PC-3 (cell line): Measurements from ENCODE around the gene PIM3. TPM values are rescaled to one million over a fixed set of nuclear protein-coding genes. Genes with fewer than 3 reads are reported as not detected.

Experiments used
- ATAC-seq: fragments of 200-7000 bp; cut with Tn5 transposase; 2 replicates; pipeline ENCODE4 v1.9.1; 2020; ENCODE audit warnings: mild to moderate bottlenecking, moderate library complexity
- BruUV-seq: library from RNA; stranded (reverse); fragments of 400-500 nt; replicated peaks from 2 replicates; lab custom pipeline; 2021; lab: Mats Ljungman, UMichigan
- CTCF ChIA-PET: fragments of 300-600 bp; sonication (Branson Sonifier 250); formaldehyde crosslinking; loops from one replicate; lab custom pipeline; 2022; ENCODE audit warnings: antibody characterized with exemption; lab: Charles Lee
- POLR2A ChIA-PET: fragments of 300-600 bp; sonication (Branson Sonifier 250); formaldehyde crosslinking; loops from one replicate; lab custom pipeline; 2022; ENCODE audit warnings: antibody characterized with exemption; ENCODE audit not compliant: unreplicated experiment; lab: Charles Lee
- DNase-seq: peaks from one replicate; pipeline ENCODE4 v3.0.0-alpha.2; 2015
- H2AFZ ChIP-seq: fragments of 300-600 bp; sonication (generic); 2 replicates; pipeline ENCODE4 v1.6.0; 2016; ENCODE audit warnings: antibody characterized with exemption, low read length
- H3F3A ChIP-seq: fragments of 300-600 bp; sonication (generic); one replicate; pipeline ENCODE4 v1.6.0; 2017; ENCODE audit warnings: antibody characterized with exemption, low read length, control low read depth, mild to moderate bottlenecking; ENCODE audit not compliant: unreplicated experiment
- H3K27ac ChIP-seq: fragments of 300-600 bp; sonication (generic); 2 replicates; pipeline ENCODE4 v1.5.1; 2016; ENCODE audit warnings: mild to moderate bottlenecking, low read length
- H3K27me3 ChIP-seq: fragments of 300-600 bp; sonication (generic); 2 replicates; pipeline ENCODE4 v1.6.1; 2016; ENCODE audit warnings: low read length, mixed read lengths
- H3K36me3 ChIP-seq: fragments of 300-600 bp; sonication (generic); 2 replicates; pipeline ENCODE4 v1.6.1; 2016; ENCODE audit warnings: low read depth, mixed run types, low read length, mixed read lengths
- H3K4me1 ChIP-seq: fragments of 300-600 bp; sonication (generic); 2 replicates; pipeline ENCODE4 v1.5.1; 2016; ENCODE audit warnings: low read length; ENCODE audit not compliant: insufficient read depth
- H3K4me2 ChIP-seq: fragments of 300-600 bp; sonication (generic); 2 replicates; pipeline ENCODE4 v1.6.0; 2016; ENCODE audit warnings: low read length
- H3K4me3 ChIP-seq: fragments of 300-600 bp; sonication (generic); 2 replicates; pipeline ENCODE4 v1.5.1; 2016; ENCODE audit warnings: mild to moderate bottlenecking, low read length, mixed read lengths
- H3K79me2 ChIP-seq: fragments of 300-600 bp; sonication (generic); 2 replicates; pipeline ENCODE4 v1.6.1; 2017; ENCODE audit warnings: low read length, mixed read lengths
- H3K9ac ChIP-seq: fragments of 300-600 bp; sonication (generic); 2 replicates; pipeline ENCODE4 v1.6.0; 2016; ENCODE audit warnings: mild to moderate bottlenecking, low read length
- H3K9me2 ChIP-seq: fragments of 300-600 bp; sonication (generic); replicated peaks from 2 replicates; pipeline ENCODE4 v1.6.1; 2016; ENCODE audit warnings: mixed run types, low read length, mixed read lengths
- H3K9me3 ChIP-seq: fragments of 300-600 bp; sonication (generic); 2 replicates; pipeline ENCODE4 v1.6.1; 2016; ENCODE audit warnings: low read length, mixed read lengths
- H4K20me1 ChIP-seq: fragments of 300-600 bp; sonication (generic); 2 replicates; pipeline ENCODE4 v1.6.1; 2016; ENCODE audit warnings: low read length, mixed read lengths
- CTCF ChIP-seq: fragments of 300-600 bp; sonication (generic); conservative IDR thresholded peaks from 2 replicates; pipeline ENCODE4 v1.5.1; 2017; ENCODE audit warnings: antibody characterized with exemption, low read depth, mild to moderate bottlenecking, low read length
- EZH2 ChIP-seq: fragments of 300-600 bp; sonication (generic); IDR thresholded peaks from one replicate; pipeline ENCODE4 v1.6.1; 2017; ENCODE audit warnings: antibody characterized with exemption, mild to moderate bottlenecking, low read length; ENCODE audit not compliant: unreplicated experiment
- EZH2phosphoT487 ChIP-seq: fragments of 300-600 bp; sonication (generic); IDR thresholded peaks from 2 replicates; pipeline ENCODE4 v1.6.1; 2018; ENCODE audit warnings: mild to moderate bottlenecking, antibody characterized with exemption, low read length, borderline replicate concordance
- intact Hi-C: fragments of 100-400 bp; cut with micrococcal nuclease; formaldehyde crosslinking; loops from 2 replicates; pipeline ENCODE4 v1.9.0; 2023
- total RNA-seq: library from RNA; depleted of rRNA; stranded (reverse); fragments of >200 nt; gene quantifications from 2 replicates; pipeline ENCODE4 v1.2.3, GENCODE V29; 2014

Gene PIM3
- total RNA-seq, 1 experiment from 2014 or later, result 61.7 TPM

GRCh38 chr22:49927483-49928184 lies 32.9 kb upstream of the PIM3 start:
- intact Hi-C loops, result no loop called here
- Histone ChIP-seq H3K4me2 (no peak overlapping the region), H3K4me3 (no peak overlapping the region), H3K9me2 (no peaks in the 10 kb centered on the region), H2AFZ (no peak overlapping the region), H3K27ac (no peak overlapping the region), H3K27me3 (no peaks in the 10 kb centered on the region), H3K36me3 (no peaks in the 10 kb centered on the region), H3F3A (no peaks in the 10 kb centered on the region), H3K79me2 (no peaks in the 10 kb centered on the region), H3K9me3 (no peaks in the 10 kb centered on the region), H3K9ac (no peak overlapping the region), H4K20me1 (no peaks in the 10 kb centered on the region), H3K4me1 (peaks cover 9% of the 10 kb centered on the region; the same call in 1 of the 2 replicates)
- ChIA-PET CTCF (no interaction called here), POLR2A (no interaction called here)
- TF ChIP-seq CTCF (no peak), EZH2phosphoT487 (no peak), EZH2 (no peak)
- no TSS peak for BruUV-seq
- DNase-seq (no peak), ATAC-seq (no peak)

- intact Hi-C loops, result no loop called here
- BruUV-seq, result no TSS peak
- ATAC-seq (no peak), DNase-seq (no peak)
- H3K9ac ChIP-seq, result no peak overlapping the region
- no peaks in the 10 kb centered on the region for H3K9me2 ChIP-seq
- H3F3A ChIP-seq, result no peaks in the 10 kb centered on the region
- no peaks in the 10 kb centered on the region for H3K27me3 ChIP-seq
- H3K27ac ChIP-seq, result no peak overlapping the region
- no peak overlapping the region for H3K4me3 ChIP-seq
- CTCF ChIA-PET, result no interaction called here
- H3K79me2 ChIP-seq, result no peaks in the 10 kb centered on the region
- H2AFZ ChIP-seq, result no peak overlapping the region
- H3K4me2 ChIP-seq, result no peak overlapping the region
- POLR2A ChIA-PET, result no interaction called here
- H3K36me3 ChIP-seq, result no peaks in the 10 kb centered on the region
- H4K20me1 ChIP-seq, result no peaks in the 10 kb centered on the region
- H3K4me1 ChIP-seq, result peaks cover 9% of the 10 kb centered on the region; the same call in 1 of the 2 replicates
- H3K9me3 ChIP-seq, result no peaks in the 10 kb centered on the region
- TF ChIP-seq EZH2 (no peak), CTCF (no peak), EZH2phosphoT487 (no peak)
Observed at GRCh38 chr22:49928185-49928495, 32.4 kb upstream of the PIM3 start.

- POLR2A ChIA-PET, result no interaction called here
- H3K9me2 ChIP-seq, result no peaks in the 10 kb centered on the region
- no peaks in the 10 kb centered on the region for H4K20me1 ChIP-seq
- H3K79me2 ChIP-seq, result no peaks in the 10 kb centered on the region
- DNase-seq (no peak), ATAC-seq (no peak)
- H3K36me3 ChIP-seq, result no peaks in the 10 kb centered on the region
- TF ChIP-seq CTCF (no peak), EZH2 (no peak), EZH2phosphoT487 (no peak)
- no peaks in the 10 kb centered on the region for H3K27me3 ChIP-seq
- no peak overlapping the region for H3K4me2 ChIP-seq
- no peaks in the 10 kb centered on the region for H3K9me3 ChIP-seq
- no peak overlapping the region for H2AFZ ChIP-seq
- CTCF ChIA-PET, result no interaction called here
- no peak overlapping the region for H3K27ac ChIP-seq
- BruUV-seq, result no TSS peak
- no peak overlapping the region for H3K4me3 ChIP-seq
- H3K4me1 ChIP-seq, result peaks cover 9% of the 10 kb centered on the region; the same call in 1 of the 2 replicates
- H3K9ac ChIP-seq, result no peak overlapping the region
- intact Hi-C loops, result no loop called here
- H3F3A ChIP-seq, result no peaks in the 10 kb centered on the region
Observed at GRCh38 chr22:49928555-49929210, 31.9 kb upstream of the PIM3 start.
